Testis (tissue), 3 donors: ENCODE results near the gene NPFF. TPM values are rescaled to one million over a fixed set of nuclear protein-coding genes. Genes with fewer than 3 reads are reported as not detected.
"Not testable (repeated sequence)": the region's sequence is repeated elsewhere in the genome, so short reads cannot be mapped to it uniquely, and the experiment has no call there.

Source experiments
- DNase-seq: peaks from one replicate; pipeline ENCODE4 v3.0.0-alpha.2; 2019
- H3K27ac ChIP-seq, 2 donors: fragments of 200-600 bp; sonication (generic); one replicate each; pipeline ENCODE4 v1.5.1; 2019
- H3K27me3 ChIP-seq: fragments of 200-600 bp; sonication (generic); one replicate; pipeline ENCODE4 v1.5.1; 2019
- H3K36me3 ChIP-seq: fragments of 200-600 bp; sonication (generic); one replicate; pipeline ENCODE4 v1.5.1; 2017; ENCODE audit warnings: low read depth; ENCODE audit errors: missing control alignments
- H3K4me1 ChIP-seq: fragments of 200-600 bp; sonication (generic); one replicate; pipeline ENCODE4 v1.5.1; 2019
- H3K4me3 ChIP-seq, 2 donors: fragments of 200-600 bp; sonication (generic); one replicate each; pipeline ENCODE4 v1.5.1; 2017 to 2019
- H3K9me3 ChIP-seq: fragments of 200-600 bp; sonication (generic); one replicate; pipeline ENCODE4 v1.5.1; 2017
- POLR2A ChIP-seq: fragments of 450-650 bp; IDR thresholded peaks from one replicate; pipeline ENCODE4 v1.6.1; 2017; ENCODE audit warnings: antibody characterized with exemption, mild to moderate bottlenecking, moderate library complexity
- WGBS, 2 donors: methylation state at CpG; one replicate each; pipeline ENCODE4 v1.1.5; 2018; 5-methylcytosine and 5-hydroxymethylcytosine counted together
- intact Hi-C: fragments of 100-400 bp; cut with DNase I; formaldehyde crosslinking; loops from one replicate; pipeline ENCODE4 v1.15.1; 2023; ENCODE audit warnings: low total_unique reads
- polyA plus RNA-seq: library from polyadenylated mRNA; stranded (reverse); fragments of 350-450 nt; fragmentation: Illumina TruSeq; extraction: RNeasy Lipid Tissue Mini Kit (QIAGEN cat#74804); gene quantifications from one replicate; pipeline ENCODE4 v1.2.3, GENCODE V29; 2014; ENCODE audit warnings: low read depth, low replicate concordance; ENCODE audit not compliant: insufficient read depth
- total RNA-seq, 2 donors: library from RNA; depleted of rRNA; stranded (reverse); fragments of >200 nt; gene quantifications; one replicate each; pipeline ENCODE4 v1.2.3, GENCODE V29; 2016
- TF ChIP-seq, protein P1 (sequence below), 3 experiments: fragments of 450-650 bp in 2 of 3; fragments of 200-600 bp in 1 of 3; sonication (generic) in 1 of 3; IDR thresholded peaks; one replicate each; pipeline ENCODE4 v1.5.1; 2016 to 2019; ENCODE audit warnings: antibody characterized with exemption in 3 of 3, mild to moderate bottlenecking in 2 of 3, moderate library complexity in 1 of 3

Gene NPFF
- total and polyA plus RNA-seq, 3 donors from 2014 or later = 1.2 TPM; not detected in 2

DNA sequence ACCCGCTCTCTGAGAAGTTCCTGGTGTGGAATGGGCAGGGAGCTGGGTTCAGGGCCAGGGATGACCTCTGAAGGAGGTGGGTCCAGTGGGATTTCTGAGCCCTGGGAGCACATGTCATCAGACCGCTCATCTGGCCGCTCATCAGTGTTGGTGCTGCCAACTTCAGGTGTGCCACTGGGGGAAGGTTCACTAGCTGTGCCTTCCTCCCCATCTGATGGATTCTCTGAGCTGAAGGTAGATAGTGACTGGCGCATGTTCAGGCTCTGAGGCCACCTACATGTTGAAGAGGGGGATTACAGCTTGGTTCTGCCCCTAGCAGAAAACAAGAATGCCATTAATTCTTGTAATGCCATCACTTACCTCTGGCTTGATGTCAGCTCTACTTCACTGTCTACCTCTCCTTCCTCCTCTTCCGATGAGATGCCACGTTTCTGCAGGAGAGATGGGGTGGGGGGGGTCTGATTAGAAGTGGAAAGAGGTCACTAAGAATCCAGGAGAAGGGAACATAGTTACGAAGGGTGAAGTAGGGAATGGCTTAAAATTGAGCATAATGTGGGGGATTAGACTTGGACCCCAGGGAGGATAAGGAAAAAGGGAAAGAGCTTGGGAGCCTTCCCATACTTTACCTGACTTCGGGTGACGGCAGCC, 25.2 kb downstream of the NPFF start:
- H3K27ac ChIP-seq = no peak overlapping the region
- no peaks in the 10 kb centered on the region for H3K27me3 ChIP-seq
- WGBS, 2 donors = 68 to 78% methylated on average over 7 to 9 of the region's 9 CpGs
- H3K4me3 ChIP-seq = no peak overlapping the region
- DNase-seq = no peak
- H3K36me3 ChIP-seq = no peaks in the 10 kb centered on the region
- no peaks in the 10 kb centered on the region for H3K9me3 ChIP-seq
- peaks cover 14% of the 10 kb centered on the region for H3K4me1 ChIP-seq
- TF ChIP-seq, protein P1, sequence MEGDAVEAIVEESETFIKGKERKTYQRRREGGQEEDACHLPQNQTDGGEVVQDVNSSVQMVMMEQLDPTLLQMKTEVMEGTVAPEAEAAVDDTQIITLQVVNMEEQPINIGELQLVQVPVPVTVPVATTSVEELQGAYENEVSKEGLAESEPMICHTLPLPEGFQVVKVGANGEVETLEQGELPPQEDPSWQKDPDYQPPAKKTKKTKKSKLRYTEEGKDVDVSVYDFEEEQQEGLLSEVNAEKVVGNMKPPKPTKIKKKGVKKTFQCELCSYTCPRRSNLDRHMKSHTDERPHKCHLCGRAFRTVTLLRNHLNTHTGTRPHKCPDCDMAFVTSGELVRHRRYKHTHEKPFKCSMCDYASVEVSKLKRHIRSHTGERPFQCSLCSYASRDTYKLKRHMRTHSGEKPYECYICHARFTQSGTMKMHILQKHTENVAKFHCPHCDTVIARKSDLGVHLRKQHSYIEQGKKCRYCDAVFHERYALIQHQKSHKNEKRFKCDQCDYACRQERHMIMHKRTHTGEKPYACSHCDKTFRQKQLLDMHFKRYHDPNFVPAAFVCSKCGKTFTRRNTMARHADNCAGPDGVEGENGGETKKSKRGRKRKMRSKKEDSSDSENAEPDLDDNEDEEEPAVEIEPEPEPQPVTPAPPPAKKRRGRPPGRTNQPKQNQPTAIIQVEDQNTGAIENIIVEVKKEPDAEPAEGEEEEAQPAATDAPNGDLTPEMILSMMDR (IDR thresholded peaks at IDR 0.05) = no peak
- TF ChIP-seq POLR2A = no peak
- intact Hi-C loops = no loop called here

DNA sequence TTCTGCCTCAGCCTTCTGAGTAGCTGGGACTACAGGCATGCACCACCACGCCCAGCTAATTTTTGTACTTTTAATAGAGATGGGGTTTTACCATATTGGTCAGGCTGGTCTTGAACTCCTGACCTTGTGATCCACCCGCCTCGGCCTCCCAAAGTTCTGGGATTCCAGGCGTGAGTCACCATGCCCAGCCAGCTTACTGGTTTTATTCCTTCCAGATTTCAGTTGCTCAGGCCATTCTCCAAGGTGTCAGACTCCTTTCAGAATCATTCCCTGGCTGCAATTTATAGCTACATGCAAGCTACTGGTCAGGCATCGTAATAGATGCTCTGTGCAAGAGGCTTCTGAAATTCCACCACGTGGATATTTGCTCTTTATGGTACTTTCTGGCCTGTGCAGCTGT, 25.8 kb downstream of the NPFF start:
- WGBS, 2 donors = 45 to 54% methylated on average over 6 of the region's 6 CpGs
- H3K27ac ChIP-seq, DNase-seq, H3K4me3 ChIP-seq, H3K27me3 ChIP-seq, H3K9me3 ChIP-seq, H3K36me3 ChIP-seq, intact Hi-C loops: not testable (repeated sequence)
- peaks cover 17% of the 10 kb centered on the region for H3K4me1 ChIP-seq

DNA sequence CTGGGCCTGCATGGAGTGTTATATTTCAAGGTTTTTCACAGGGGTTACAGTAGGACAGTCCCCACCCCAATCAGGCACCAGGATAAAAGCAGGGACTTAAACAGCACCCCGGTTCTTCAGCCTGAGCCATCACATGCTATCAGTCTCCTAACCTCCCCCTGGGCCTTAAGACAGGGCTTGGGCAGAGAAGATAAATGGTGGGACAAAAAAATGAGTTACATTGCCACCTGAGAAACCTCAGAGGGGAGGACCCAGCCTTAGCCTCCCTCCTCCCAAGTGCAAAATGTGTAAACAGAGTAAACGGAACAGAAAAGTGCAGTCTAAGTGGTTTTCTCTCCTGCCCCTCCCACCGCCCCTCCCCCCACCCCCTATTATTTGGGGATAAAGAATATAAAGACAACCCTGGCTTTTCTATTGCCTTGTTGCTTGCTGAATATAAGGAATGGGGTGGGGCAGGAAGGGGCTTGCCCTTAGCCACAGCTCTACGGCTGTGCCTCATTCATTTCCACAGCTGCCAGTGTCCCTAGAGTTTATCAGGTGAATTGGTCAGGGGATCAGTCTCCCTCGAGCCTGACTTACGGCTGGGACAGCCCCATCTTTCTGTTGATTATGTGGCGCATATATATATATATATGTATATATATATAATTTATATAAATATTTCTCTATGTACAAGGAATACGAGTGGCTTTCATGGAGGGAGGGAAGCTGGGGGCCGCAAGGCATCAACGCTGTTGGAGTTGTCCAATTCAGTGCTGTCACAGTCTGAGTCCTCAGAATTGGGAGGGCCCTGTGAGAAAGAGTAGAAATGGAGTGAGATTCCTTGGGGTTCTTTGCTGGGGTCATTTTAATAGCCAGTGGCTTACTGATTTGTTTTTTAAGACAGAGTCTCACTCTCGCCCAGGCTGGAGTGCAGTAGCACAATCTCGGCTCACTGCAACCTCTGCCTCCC, 26.5 kb downstream of the NPFF start:
- intact Hi-C loops = no loop called here
- TF ChIP-seq, protein P1 (IDR thresholded peaks at IDR 0.05) = no peak
- no peak for TF ChIP-seq POLR2A
- DNase-seq = no peak
- H3K27me3 ChIP-seq = no peaks in the 10 kb centered on the region
- WGBS, 2 donors = 62 to 66% methylated on average over 12 of the region's 12 CpGs
- H3K36me3 ChIP-seq = no peaks in the 10 kb centered on the region
- H3K9me3 ChIP-seq = no peaks in the 10 kb centered on the region
- H3K27ac ChIP-seq = peak overlapping the region; percentile 14 to 50
- H3K4me1 ChIP-seq = peaks cover 24% of the 10 kb centered on the region
- no peak overlapping the region for H3K4me3 ChIP-seq

DNA sequence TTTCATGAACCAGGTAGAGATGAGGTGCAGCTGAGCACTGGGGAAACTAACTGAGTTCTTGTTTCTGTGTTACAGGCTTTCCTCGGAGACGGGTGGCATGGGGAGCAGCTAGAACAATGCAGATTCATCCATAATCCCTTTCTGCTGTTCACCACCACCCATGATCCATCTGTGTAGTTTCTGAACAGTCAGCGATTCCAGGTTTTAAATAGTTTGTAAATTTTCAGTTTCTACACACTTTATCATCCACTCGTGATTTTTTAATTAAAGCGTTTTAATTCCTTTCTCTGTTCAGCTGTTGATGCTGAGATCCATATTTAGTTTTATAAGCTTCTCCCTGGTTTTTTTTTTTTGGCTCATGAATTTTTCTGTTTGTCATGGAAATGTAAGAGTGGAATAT, 28.0 kb downstream of the NPFF start:
- no peak for DNase-seq
- no peaks in the 10 kb centered on the region for H3K27me3 ChIP-seq
- 61 to 75% methylated on average over 5 of the region's 5 CpGs for WGBS, 2 donors

DNA sequence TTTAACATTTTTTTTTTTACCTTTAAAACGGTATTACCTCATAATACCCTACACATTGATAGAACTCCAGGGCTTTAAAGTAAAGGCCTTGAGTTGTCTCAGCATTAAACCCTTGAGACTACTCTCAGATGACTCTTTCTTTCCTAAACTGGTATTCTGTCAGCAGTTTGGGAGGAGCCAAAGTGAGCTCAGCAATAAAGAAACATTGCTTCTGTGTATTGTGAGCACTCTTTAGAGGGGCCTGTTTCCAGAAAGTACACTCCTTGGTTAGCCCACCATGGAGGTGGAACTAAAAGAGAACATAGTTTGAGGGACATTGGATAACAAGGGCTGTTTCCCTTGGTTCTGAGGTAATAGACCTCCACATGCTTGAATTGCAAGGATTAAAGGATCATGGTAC, 28.4 kb downstream of the NPFF start:
- 40 to 62% methylated on average over 1 of the region's 1 CpG for WGBS, 2 donors
- Histone ChIP-seq H3K4me1 (peaks cover 40% of the 10 kb centered on the region), H3K4me3 (no peak overlapping the region), H3K36me3 (no peaks in the 10 kb centered on the region), H3K27me3 (no peaks in the 10 kb centered on the region), H3K27ac (peak overlapping the region in 1 of 2 donors; percentile 11), H3K9me3 (no peaks in the 10 kb centered on the region)
- DNase-seq = no peak
- intact Hi-C loops = no loop called here
- TF ChIP-seq POLR2A = no peak
- TF ChIP-seq, protein P1 (IDR thresholded peaks at IDR 0.05) = no peak

More for the DNA sequence above, 28.0 kb downstream of the NPFF start:
- no peaks in the 10 kb centered on the region for H3K36me3 ChIP-seq
- intact Hi-C loops = no loop called here
- H3K9me3 ChIP-seq = no peaks in the 10 kb centered on the region
- no peak overlapping the region for H3K4me3 ChIP-seq
- peak overlapping the region in 1 of 2 donors; percentile 11 for H3K27ac ChIP-seq
- H3K4me1 ChIP-seq = peaks cover 38% of the 10 kb centered on the region
- TF ChIP-seq, protein P1 (IDR thresholded peaks at IDR 0.05) = no peak
- TF ChIP-seq POLR2A = no peak
